UCSD-AML1 (cell line): ENCODE results near the gene TTC7B.
"Not testable (repeated sequence)": the region's sequence is repeated elsewhere in the genome, so short reads cannot be mapped to it uniquely, and the experiment has no call there.

Experiments
- DNase-seq: peaks from one replicate; lab custom pipeline; 2025; ENCODE audit not compliant: unreplicated experiment; lab: John Stamatoyannopoulos, UW

Gene TTC7B

DNA sequence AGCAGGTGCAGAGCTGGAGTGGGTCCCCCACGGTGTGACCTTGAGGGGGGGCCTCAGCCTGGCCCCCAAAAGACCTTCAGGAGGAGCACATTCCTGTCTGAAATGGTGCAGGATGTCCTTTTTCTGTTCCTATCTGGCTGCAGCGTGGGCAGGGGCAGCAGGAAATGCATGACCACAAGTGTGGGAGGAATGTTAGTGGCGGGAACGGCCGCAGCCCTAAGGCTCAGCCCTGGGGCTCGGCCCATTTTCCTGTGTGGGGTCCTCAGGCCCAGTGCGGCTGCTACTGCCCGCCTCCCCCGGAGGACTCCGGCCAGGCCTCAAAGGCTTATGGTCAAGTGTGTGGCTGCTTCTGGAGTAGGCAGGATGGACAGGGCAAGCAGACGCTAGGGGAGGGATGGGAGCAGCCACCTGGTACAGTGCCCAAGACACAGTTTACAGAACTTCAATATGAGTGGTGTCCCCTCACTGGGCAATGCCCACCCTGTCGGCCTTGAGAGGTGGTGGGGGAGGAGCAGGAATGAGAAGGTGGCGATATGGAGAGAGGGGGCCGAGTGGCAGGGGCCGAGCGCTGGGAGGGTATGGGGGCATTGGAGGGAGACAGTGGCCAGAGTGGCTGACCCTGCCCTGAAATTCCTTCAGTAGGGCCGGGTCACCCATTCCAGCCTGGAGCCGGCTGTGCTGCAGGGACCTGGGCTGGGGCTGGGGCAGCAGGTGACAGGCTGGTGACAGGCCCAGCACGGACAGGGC, 282.0 kb downstream of the TTC7B start:
- peak; percentile 63 for DNase-seq

DNA sequence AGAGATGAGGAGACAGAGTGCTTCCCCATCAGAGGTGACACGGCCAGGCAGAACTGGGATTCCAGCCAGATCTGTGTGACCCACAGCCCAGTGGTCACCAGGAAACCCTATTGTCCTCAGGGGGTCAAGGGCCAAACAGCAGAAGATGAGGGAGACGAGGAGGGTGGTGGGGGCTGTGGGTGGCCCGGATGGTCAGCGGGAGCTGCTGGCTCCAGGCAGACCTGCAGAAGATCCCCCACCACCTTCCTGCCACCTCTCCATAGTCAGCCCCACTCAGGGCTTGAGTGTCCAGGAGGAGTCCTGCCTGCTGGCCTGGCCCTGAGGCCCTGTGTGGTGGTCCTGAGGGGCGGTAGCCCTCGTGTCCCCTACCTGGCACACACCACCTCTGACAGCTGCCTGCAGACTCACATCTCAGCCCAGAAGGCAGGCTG, 282.6 kb downstream of the TTC7B start:
- no peak for DNase-seq

DNA sequence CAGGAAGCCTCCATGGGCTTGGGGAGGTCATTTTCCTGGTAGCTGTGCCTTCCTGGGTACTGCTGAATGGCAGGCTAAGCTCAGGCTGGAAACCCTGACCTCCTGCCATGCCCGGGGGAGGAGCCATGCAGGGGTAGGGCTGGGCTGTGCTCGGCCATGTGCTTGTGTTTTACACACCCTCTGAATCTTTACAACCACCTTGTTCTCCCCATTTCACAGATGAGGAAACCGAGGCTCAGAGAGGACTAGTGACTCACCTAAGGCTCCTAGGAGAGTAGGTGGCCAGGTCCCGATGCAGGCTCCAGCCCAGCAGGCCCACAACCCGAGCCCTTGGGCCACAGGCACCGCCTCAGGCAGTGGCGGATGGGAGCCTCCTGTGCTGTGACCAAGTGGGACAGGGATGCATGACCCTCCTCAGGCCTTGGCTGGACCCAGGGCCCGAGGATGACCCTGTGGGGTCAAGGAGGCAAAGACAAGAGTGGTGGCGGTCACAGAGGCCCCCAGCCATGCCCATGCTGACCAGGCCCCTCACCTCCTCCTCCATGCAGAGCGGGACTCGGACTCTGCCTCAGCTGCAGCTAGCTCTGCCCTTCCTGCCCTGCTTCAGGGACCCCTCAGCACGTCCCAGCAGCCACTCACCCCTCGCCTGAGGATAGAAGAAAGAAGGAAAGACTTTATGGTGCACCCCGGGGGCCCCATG, 283.3 kb downstream of the TTC7B start:
- DNase-seq = no peak

DNA sequence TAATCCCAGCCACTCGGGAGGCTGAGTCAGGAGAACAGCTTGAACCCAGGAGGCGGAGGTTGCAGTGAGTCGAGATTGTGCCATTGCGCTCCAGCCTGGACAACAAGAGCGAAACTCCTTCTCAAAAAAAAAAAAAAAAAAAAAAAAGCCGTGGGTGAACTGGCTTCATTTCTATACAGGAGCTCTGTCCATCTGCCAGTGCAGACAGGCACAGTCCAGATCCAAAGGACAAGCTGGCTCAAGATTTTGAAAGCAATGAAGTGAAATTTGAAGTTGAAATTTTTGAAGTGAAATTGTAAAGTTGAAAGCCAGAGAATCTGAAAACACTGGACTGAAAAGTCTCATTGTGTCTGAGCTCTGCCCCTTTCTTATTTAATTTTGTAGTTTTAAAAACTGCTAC, 284.7 kb downstream of the TTC7B start:
- no peak for DNase-seq

DNA sequence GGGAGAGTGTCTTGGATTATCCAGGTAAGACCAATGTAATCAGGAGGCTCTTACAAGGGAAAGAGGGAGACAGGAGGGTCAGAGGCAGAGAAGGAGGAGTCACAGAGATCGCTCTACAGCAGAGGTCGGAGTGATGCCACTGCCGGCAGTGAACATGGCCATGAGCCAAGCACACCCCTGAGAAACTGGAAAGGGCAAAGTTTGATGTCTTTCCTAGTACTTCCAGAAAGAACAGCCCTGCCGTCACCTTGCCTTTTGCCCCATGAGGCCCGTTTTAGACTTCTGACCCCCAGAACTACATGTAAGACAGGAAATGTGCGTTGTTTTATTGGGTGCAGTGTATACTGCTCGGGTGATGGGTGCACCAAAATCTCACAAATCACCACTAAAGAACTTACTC, 285.7 kb downstream of the TTC7B start:
- DNase-seq = no peak

DNA sequence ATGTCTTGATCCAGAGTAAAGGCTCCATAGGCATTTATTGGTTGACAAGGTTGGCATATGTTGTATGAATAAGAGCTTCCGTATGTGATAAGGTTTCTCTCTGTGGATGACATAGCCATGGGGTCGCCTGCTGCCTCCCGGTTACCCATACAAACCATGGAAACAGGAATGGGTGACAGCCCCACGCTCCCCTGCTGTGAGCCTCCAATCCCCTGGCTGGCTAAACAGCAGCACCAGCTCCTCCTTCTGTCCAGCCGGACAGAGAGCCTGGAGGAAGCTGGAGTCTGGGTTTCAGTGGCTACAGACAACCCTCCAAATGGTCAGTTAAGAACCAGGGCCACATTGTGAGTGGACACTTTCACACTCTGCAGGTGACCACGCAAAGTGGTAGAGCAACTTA, 288.3 kb downstream of the TTC7B start:
- DNase-seq = no peak

DNA sequence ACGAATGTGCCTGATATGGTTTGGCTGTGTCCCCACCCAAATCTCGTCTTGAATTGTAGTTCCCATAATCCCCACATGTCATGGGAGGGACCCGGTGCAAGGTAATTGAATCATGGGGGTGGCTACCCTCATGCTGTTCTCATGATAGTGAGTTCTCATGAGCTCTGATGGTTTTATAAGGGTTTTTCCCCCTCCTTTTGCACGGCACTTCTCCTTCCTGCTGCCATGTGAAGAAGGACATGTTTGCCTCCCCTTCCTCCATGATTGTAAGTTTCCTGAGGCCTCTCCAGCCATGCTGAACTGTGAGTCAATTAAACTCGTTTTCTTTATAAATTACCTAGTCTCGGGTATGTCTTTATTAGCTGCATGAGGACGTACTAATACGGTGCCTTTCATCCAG, 289.7 kb downstream of the TTC7B start:
- not testable (repeated sequence) for DNase-seq

DNA sequence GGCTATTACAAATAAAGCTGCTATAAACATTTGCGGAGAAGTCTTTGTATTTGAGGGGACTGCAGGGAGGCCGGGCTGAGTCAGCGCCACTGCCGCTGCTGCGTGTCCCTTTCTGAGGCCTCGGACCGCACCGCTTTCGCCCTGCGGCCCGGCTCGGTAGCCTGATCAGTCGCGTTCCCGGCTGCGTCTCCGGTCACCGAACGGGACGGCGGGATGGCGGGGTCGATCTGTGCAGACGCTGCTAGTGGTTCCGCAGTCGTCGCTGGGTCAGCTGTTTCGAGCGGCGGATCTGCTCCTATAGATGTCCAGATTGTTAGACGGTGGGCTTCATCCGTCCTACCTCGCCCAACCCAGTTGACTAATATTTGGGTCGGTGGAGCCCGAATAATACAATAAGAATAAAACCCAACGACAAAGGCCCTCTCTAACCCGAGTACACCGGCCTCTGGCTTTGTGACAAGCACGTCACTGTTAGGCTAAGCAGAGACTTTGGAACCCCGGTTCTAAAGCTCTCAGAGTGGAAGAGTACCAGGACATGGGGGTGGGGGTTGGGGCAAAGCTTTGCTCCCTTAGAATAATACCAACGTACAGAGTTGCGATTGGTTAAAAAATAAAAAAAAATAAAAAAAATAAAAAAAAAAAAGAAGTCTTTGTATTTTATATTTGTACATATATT, 290.7 kb downstream of the TTC7B start:
- not testable (repeated sequence) for DNase-seq

DNA sequence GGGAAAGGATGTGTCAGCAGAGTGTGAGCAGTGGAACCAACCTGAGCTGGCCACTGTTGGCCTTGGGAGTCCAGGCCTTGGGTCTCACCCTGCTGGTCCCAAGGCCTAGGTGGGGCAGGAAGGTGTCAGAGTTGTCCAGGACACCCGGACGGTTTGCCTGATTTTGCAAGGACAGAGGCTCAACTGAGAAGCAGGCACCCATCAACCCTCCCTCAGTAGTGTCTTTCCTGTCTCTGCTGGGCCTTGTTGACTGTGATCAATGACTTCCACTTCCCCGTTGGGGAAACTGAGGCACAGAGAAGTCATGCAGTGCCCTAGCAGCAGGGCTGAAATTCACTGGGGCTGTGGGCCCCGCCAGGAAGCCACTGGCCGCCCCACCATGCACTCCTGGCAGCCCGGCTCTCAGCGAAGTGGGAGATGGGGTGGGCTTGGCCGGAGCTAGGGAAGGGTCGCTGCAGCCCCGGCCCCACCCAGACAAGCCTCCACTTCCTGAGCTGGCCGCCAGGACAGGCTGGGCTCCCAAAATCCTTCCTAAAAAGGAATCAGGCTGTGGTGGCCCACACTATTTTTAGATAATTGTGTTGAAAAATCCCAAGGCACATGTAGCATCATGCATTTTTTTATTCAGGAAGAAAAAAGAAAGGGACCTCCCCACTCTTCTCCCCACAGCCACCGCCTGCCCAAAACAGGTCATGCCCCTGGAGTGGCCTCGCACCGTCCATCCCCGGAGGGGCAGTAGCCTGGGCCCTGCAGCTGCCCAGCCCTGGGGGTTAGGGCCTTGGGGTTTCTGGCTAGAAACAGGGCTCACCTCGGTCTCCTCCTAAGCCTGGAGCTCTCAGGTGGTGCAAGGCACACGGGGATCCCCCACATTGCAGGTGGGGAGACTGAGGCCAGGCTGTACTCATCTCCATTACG, 292.0 kb downstream of the TTC7B start:
- no peak for DNase-seq

DNA sequence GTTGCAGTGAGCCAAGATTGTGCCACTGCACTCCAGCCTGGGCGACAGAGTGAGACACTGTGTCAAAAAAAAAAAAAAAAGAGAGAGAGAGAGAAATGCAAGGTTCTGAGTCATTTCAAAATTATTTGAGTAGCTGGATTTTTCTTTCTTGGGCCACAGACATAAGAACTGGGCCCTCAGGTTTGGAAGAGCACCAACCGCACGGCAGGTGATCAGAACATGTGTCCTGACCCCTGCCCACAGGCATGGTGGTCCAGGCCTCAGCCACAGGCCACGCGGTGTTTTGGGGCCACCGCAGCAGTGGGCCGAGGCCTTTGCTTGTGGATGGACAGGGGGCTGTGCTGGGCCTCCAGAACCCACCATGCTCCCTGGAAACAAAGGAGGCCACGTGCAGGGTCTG, 292.7 kb downstream of the TTC7B start:
- no peak for DNase-seq

DNA sequence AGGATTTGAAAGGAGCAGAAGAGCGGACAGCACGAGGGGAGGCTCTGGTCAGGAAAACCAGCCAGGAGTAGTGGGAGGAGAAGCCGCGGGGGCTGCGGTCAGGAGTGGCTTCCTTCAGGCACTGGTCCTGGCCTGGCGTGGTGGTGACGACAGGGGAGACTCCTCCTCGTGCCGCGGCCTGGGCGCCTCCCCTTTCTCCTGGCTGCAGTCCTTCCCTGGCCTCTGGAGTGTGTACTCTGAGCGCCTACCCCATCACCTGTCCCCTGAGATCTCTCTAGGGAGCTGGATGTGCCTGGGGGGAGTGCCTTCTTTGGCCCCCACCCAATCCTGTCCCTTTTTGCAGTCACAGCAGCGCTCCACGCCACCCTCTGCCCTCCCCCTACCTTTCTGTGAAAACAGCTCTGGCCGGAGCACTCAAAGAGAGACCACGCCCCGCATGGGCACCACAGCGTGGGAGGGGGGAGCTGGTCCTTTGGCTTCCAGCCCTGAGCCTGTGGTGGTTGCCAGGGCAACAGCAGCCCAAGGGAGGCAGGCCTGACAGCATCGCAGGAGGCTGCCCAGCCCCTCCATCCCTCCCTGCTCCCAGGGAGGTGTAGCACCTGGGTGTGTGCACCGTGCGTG, 293.5 kb downstream of the TTC7B start:
- peak; percentile 65 for DNase-seq

DNA sequence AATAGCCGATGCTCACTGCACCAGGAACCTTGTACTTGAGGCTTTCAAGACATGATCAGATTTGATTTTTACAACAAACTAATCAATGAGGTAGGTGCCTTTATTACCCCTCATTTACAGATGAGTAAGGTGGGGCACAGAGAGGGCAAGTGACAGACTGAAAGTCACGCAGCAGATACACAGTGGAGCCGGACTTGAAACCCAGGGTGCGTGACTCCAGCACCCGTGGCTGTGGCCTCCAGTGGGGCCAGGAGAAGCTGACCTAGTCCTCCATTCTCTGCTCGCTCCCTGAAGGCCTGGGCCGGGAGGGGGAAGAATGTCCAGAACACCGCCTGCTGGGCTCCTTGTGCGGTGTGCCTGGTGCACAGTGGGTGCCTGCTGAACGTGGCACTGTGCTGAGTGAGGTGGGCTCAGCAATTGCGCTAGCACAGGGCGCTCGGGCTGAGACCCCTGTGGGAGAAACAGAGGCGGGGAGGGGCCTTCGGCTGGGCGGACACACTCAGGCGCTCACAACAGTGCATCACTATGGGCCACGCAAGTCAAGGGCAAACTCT, 294.2 kb downstream of the TTC7B start:
- no peak for DNase-seq

DNA sequence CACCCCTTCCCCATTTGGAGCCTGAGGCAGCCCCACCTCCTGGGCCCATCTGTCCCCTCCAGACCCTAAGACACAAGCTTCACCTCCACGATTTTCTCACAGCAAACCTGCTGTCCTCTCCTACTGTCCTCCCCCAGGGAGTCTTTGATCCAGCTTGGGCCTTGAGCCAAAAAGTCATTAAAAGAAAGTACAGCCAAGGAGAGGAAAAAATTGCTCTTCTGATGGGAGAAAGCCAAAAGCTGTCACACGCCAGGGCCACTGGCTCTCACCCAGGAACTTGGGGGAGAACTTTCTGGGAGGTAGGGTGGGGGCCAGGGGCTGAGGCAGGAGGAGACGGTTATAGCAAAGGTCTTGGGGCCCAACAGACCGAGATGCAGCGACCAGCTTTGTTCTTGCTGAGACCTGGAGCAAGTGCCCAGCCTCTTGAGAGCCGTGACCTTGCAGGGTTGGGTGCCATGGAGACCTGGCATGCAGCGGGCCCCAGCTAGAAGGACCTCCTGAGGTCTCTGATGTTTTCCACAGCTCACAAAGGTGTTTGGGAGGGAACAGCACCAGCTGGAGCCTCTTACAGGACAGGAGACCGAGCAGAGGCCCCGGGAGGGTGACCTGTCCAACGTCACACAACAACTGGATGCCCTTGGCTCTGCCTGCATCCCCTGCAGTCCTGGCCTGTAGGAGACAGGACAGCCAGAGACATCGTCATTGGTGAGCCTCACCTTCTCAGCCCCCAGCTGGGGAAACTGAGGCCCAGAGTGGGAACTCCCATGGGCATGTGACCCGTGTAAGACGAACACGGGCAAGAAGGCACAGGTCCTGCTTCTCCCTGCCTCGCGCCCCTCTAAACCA, 294.9 kb downstream of the TTC7B start:
- no peak for DNase-seq

DNA sequence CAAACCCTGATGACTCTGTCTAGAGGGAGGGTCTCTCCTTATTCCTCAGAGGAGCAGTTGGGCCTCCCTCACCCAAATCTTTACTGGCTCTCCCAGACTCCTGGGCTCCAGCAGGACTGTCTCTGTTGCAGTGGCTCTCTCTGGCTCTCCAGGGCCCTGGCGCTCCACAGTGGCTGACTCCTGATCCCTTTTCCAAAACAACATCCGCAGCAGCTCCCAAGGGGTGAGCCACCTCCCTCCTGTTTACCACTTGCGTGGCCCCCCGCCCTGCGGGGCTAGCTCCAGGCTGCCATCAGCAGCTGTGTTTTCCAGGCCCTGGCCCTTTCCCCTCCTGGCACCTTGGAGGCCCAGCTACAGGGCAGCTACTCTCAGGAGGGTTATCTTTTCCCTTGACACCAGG, 295.9 kb downstream of the TTC7B start:
- DNase-seq = no peak

DNA sequence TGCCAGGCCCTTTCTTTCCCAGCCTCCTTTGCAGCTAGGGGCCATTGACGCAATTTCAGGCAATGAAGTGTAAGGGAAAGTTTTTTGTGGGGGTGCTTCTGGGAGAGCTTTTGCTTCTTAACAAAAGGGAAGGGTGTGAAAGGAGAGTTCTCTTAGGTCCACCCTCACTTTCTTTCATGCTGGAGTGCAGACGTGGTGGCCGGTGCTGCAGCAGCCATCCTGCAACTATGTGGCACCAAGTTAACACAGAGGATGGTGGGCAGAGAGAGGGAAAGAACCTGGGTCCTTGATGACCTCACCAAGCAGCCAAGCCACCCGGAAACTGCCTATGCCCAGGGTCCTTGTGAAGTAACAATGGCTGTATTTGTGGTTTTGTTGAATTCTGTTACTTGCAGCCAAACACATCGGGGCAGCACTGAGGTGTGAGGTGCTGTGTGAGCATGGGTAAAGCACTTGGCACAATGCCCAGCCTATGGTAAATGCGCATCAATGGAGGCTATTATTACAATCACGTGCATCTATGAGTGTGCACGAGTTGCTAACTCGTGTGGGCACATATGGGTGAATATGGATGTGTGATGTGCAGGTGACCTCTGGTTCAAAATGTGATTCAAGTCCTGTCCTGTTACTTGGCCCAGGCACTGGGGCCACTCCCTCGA, 296.8 kb downstream of the TTC7B start:
- DNase-seq = no peak

DNA sequence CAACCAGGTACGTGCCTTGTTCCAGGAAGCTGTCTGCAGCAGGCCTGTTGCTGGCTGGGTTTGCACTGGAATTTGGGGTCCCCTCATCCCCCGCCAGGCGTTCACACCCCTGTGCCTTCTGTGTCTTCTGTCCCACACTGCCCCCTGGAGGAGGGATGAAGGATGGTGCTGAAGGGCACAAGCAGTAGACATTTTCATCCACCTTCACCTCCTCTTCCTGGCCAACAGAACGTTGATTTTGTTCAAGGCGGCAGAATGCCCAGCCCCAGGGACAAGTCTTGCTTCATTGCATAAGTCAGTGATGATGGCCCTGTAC, 297.3 kb downstream of the TTC7B start:
- peak; percentile 59 for DNase-seq

DNA sequence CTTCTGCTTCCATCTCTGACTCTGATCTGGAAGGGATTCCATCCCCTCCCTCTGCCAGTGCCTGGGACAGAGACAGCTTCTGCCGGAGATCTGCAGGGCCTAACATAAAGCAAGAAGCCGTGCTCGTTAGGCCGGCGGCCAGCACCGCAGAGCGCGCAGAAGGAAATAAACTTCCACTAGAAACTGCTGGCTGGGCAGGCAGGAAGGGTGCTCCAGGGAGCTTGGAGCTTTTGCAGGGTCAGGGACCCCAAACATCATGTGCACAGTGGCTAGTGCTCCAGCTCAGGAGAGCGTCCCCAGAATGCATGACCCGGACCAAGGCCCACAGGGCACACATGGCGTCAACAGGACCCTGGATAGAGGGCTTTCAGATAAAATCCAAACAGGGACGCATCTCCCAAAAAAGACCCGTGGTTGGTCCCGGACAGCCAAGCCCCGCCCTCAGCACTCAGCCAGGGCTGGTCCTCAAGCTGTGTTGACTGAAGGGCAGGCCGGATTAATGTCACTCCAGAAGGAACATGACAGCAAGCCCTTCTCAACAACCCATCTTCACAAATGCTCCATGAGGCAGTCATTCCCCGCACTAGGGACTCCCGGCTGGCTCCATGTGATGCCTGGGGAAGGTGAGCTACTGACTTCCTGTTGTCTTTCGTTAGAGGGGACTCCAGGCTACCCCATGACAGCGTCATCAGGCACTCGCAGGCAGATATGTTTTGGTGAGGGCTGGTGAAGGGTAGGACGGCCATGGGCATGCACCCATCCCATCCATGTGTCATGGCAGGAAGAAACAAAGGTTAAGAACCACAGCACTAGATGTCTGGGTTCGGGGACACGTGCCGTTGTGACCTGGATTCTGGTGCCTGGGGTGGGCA, 297.9 kb downstream of the TTC7B start:
- DNase-seq = no peak
